Endothelial cell of umbilical vein (primary cell): ENCODE measurements around the gene MDFIC. TPM values are rescaled to one million over a fixed set of nuclear protein-coding genes. Genes with fewer than 3 reads are reported as not detected.

Experiments used
- BruUV-seq: library from RNA; stranded (reverse); fragments of 400-500 nt; replicated peaks from 2 replicates; lab custom pipeline; 2021; lab: Mats Ljungman, UMichigan
- CTCF ChIA-PET: fragments of 300-600, 350-600 bp; sonication (Branson Sonifier 250); formaldehyde crosslinking; loops from one replicate; lab custom pipeline; 2021; ENCODE audit warnings: antibody characterized with exemption, inconsistent platforms; lab: Charles Lee
- POLR2A ChIA-PET: fragments of 300-600, 350-600 bp; sonication (Branson Sonifier 250); formaldehyde crosslinking; loops from one replicate; lab custom pipeline; 2021; ENCODE audit warnings: antibody characterized with exemption, inconsistent platforms; lab: Charles Lee
- DNase-seq: peaks from one replicate; pipeline ENCODE4 v3.0.0-alpha.2; 2011; ENCODE audit warnings: low read depth, low spot score
- FAIRE-seq: peaks from 2 replicates; lab custom pipeline; 2011; peaks lifted over from hg19 to GRCh38; lab: Jason Lieb, UNC
- H2AFZ ChIP-seq: 2 replicates; pipeline ENCODE4 v1.6.0; 2012; ENCODE audit warnings: low read depth, low read length, control low read depth, inconsistent platforms
- H3K27ac ChIP-seq: 2 replicates; pipeline ENCODE4 v1.5.1; 2011; ENCODE audit warnings: low read depth, mild to moderate bottlenecking, control low read depth, low read length, moderate library complexity; ENCODE audit not compliant: insufficient read depth
- H3K27me3 ChIP-seq, 2 experiments: 2 replicates each; pipeline versions ENCODE4 v1.6.0 to v1.6.1; 2011; ENCODE audit warnings: low read length in 2 of 2, mixed read lengths in 1 of 2; ENCODE audit not compliant: control insufficient read depth in 2 of 2, insufficient read depth in 2 of 2
- H3K36me3 ChIP-seq, 2 experiments: 2 replicates in 1 of 2; 3 replicates in 1 of 2; pipeline ENCODE4 v1.5.1; 2011; ENCODE audit warnings: low read length in 2 of 2, mild to moderate bottlenecking in 1 of 2, moderate library complexity in 1 of 2; ENCODE audit not compliant: control insufficient read depth in 2 of 2, insufficient read depth in 2 of 2; ENCODE audit errors: extremely low read depth in 1 of 2
- H3K4me1 ChIP-seq: 3 replicates; pipeline ENCODE4 v1.5.1; 2011; ENCODE audit warnings: mild to moderate bottlenecking, low read length; ENCODE audit not compliant: control insufficient read depth, insufficient read depth; ENCODE audit errors: extremely low read depth
- H3K4me2 ChIP-seq: 2 replicates; pipeline ENCODE4 v1.6.1; 2011; ENCODE audit warnings: low read length, control low read depth, mixed read lengths; ENCODE audit not compliant: insufficient read depth
- H3K4me3 ChIP-seq, 3 experiments: fragments of 200-600 bp in 1 of 3; sonication (generic), shearing (Covaris generic) in 1 of 3; replicated peaks in 1 of 3; 2 replicates each; pipeline ENCODE4 v1.5.1; 2011 to 2016; ENCODE audit warnings: control low read depth in 3 of 3, low read length in 3 of 3, mild to moderate bottlenecking in 2 of 3, inconsistent platforms in 1 of 3, low read depth in 1 of 3, moderate library complexity in 1 of 3; ENCODE audit not compliant: insufficient read depth in 1 of 3
- H3K79me2 ChIP-seq: 2 replicates; pipeline ENCODE4 v1.6.0; 2012; ENCODE audit warnings: low read length, inconsistent platforms; ENCODE audit not compliant: control insufficient read depth, insufficient read depth
- H3K9ac ChIP-seq: replicated peaks from 2 replicates; pipeline ENCODE3; 2011; ENCODE audit warnings: low read length, control low read depth; ENCODE audit not compliant: insufficient read depth; ENCODE audit errors: extremely low read depth
- H3K9me1 ChIP-seq: replicated peaks from 3 replicates; pipeline ENCODE4 v1.6.0; 2011; ENCODE audit warnings: mild to moderate bottlenecking, low read length; ENCODE audit not compliant: control insufficient read depth, insufficient read depth; ENCODE audit errors: extremely low read depth
- H3K9me3 ChIP-seq: replicated peaks from 2 replicates; pipeline ENCODE4 v1.5.1; 2012; ENCODE audit warnings: low read length, inconsistent platforms; ENCODE audit not compliant: control insufficient read depth, insufficient read depth
- H4K20me1 ChIP-seq: replicated peaks from 2 replicates; pipeline ENCODE3; 2011; ENCODE audit warnings: mild to moderate bottlenecking, low read length; ENCODE audit not compliant: control insufficient read depth, insufficient read depth; ENCODE audit errors: extremely low read depth
- EZH2 ChIP-seq: IDR thresholded peaks from 2 replicates; pipeline ENCODE4 v1.6.1; 2012; ENCODE audit warnings: borderline replicate concordance, low read depth, mild to moderate bottlenecking, moderate library complexity, low read length, inconsistent platforms; ENCODE audit not compliant: severe bottlenecking
- FOS ChIP-seq: IDR thresholded peaks from 2 replicates; pipeline ENCODE4 v1.6.1; 2011; ENCODE audit warnings: mild to moderate bottlenecking, low read length, moderate library complexity, borderline replicate concordance; ENCODE audit not compliant: insufficient read depth
- GATA2 ChIP-seq: IDR thresholded peaks from 2 replicates; pipeline ENCODE4 v1.7.0; 2011; ENCODE audit warnings: low read depth, mild to moderate bottlenecking, moderate library complexity, mixed read lengths, low read length; ENCODE audit not compliant: insufficient read length, insufficient read depth
- JUN ChIP-seq: IDR thresholded peaks from 2 replicates; pipeline ENCODE4 v1.6.1; 2011; ENCODE audit warnings: borderline replicate concordance, low read depth; ENCODE audit not compliant: insufficient read length, insufficient read depth
- MYC ChIP-seq: IDR thresholded peaks from one replicate; pipeline ENCODE4 v1.6.1; 2011; ENCODE audit warnings: mild to moderate bottlenecking, low read depth, low read length
- POLR2A ChIP-seq: IDR thresholded peaks from 2 replicates; pipeline ENCODE4 v1.6.1; 2012; ENCODE audit warnings: low read depth, mild to moderate bottlenecking, control low read depth, low read length
- POLR2AphosphoS5 ChIP-seq: IDR thresholded peaks from 2 replicates; pipeline ENCODE4 v1.6.1; 2012; ENCODE audit warnings: low read depth, mild to moderate bottlenecking, control low read depth, low read length, moderate library complexity; ENCODE audit not compliant: insufficient read depth
- dilution Hi-C: fragments of 300-500 bp; cut with MboI; formaldehyde crosslinking; loops from one replicate; pipeline ENCODE4 v1.15.0; 2019; ENCODE audit warnings: low sequenced_read_pairs; ENCODE audit not compliant: extremely low pct_ligation_motif_present
- intact Hi-C: fragments of 100-400 bp; cut with micrococcal nuclease; formaldehyde crosslinking; loops from one replicate; pipeline ENCODE4 v1.10.0; 2022
- polyA plus RNA-seq, 4 experiments: library from polyadenylated mRNA; depleted of rRNA in 3 of 4; stranded (reverse) in 3 of 4; unstranded in 1 of 4; fragments of >200 nt; gene quantifications; 2 replicates each; pipeline versions ENCODE4 v1.2.1 to v1.2.3, GENCODE V29; 2011 to 2012; ENCODE audit warnings: missing spikeins in 1 of 4
- total RNA-seq: library from RNA; stranded (reverse); gene quantifications from 2 replicates; pipeline ENCODE4 v1.2.3, GENCODE V29; 2021
- TF ChIP-seq, protein P1 (sequence below): IDR thresholded peaks from 2 replicates; pipeline ENCODE4 v1.6.1; 2011; ENCODE audit not compliant: insufficient read depth, insufficient read length
- TF ChIP-seq, protein P2 (sequence below), 2 donors: IDR thresholded peaks; 1 replicate in 1 of 2; 2 replicates in 1 of 2; pipeline ENCODE4 v1.5.1; 2011; ENCODE audit warnings: low read length in 2 of 2, mild to moderate bottlenecking in 2 of 2, moderate library complexity in 2 of 2, control low read depth in 1 of 2, inconsistent platforms in 1 of 2, low read depth in 1 of 2; ENCODE audit not compliant: insufficient read depth in 1 of 2; ENCODE audit errors: extremely low read depth in 1 of 2

MDFIC gene
- total and polyA plus RNA-seq, 2 donors (not counting 3 experiments of a cell fraction or from before 2014, with no cell fraction given): 6.5 to 14.2 TPM

DNA sequence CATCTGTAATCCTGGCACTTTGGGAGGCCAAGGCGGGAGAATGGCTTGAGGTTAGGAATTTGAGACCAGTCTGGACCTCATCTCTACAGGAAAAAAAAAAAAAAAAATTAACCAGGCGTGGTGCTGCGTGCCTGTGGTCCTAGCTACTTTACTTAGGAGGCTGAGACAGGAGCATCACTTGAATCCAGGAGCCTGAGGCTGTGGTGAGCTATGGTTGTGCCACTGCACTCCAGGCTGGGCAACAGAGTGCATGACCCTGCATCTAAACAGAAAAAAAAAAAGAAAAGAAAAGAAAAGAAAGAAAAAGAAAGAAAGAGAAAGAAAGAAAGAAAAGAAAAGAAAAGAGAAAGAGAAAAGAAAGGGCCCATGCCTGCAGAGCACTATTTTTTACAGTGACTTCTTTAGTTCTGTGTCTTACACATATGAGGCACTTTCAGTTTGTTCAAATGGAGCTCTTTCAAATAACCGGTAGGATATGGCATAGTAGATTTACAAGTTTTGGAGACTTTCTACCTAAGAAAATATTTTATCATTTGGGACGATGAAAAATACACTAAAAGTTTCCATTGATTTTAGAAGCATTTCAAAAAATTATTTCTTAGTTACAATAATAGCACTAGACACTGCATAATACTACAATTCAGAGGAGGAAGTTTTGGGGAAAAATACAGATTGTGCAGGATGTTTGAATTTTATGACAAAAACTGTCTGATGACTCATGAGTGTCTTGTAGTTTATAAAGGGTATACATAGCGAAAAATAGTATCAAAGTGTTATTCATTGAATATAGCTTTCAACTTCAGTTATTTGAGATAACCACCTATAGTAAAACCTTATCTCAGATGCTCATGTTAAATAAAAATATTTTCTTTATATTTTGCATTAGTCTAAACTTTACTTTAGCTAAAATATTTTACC is 75.9 kb downstream of the MDFIC start:
- no peaks in the 10 kb centered on the region for H3K27me3 ChIP-seq
- no peak overlapping the region for H3K9ac ChIP-seq
- FAIRE-seq (peak; percentile 38), DNase-seq (no peak)
- no peaks in the 10 kb centered on the region for H3K36me3 ChIP-seq
- H4K20me1 ChIP-seq: no peaks in the 10 kb centered on the region
- dilution Hi-C loops: no loop called here
- no peaks in the 10 kb centered on the region for H3K79me2 ChIP-seq
- no peak overlapping the region for H2AFZ ChIP-seq
- no peak overlapping the region for H3K4me2 ChIP-seq
- H3K27ac ChIP-seq: no peak overlapping the region
- H3K4me3 ChIP-seq: no peak overlapping the region
- H3K9me1 ChIP-seq: no peaks in the 10 kb centered on the region
- TF ChIP-seq FOS: peak; percentile 11
- no peak for TF ChIP-seq JUN
- no peak for TF ChIP-seq GATA2
- TF ChIP-seq POLR2AphosphoS5: no peak
- ChIA-PET CTCF (interaction anchor here (0.7 to 1.6 kb wide), 6 partner anchors 10 to 571 kb away, joined by 3 to 6 read pairs (median 3); no protein-coding TSS in a partner anchor), POLR2A (no interaction called here)
- no peaks in the 10 kb centered on the region for H3K9me3 ChIP-seq
- H3K4me1 ChIP-seq: no peaks in the 10 kb centered on the region
- intact Hi-C loops: no loop called here
- BruUV-seq: no TSS peak

DNA sequence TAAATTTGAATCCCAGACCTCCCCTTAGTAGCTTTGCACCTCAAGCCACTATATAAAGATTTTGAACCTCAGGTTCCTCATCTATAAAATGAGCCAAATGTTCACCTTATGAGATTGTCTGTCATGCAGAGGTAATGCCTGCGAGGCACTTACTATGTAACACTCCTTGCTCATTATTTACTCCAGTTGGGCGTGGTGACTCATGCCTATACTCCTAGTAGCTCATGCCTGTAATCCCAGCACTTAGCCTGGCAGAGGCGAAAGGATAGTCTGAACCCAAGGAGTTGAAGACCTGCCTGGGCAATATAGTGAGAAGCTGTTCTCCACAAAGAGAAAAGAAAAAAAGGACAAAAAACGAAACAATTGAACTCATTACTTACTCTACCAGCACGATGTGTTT is 82.2 kb downstream of the MDFIC start:
- intact Hi-C loops (no loop called here), dilution Hi-C loops (no loop called here)
- ChIA-PET CTCF (no interaction called here), POLR2A (no interaction called here)
- no peak for DNase-seq
- H3K4me2 ChIP-seq: no peak overlapping the region
- H4K20me1 ChIP-seq: no peaks in the 10 kb centered on the region
- H3K4me3 ChIP-seq: no peak overlapping the region
- H3K79me2 ChIP-seq: no peaks in the 10 kb centered on the region
- FAIRE-seq: no peak
- no peaks in the 10 kb centered on the region for H3K27me3 ChIP-seq
- TF ChIP-seq MYC (no peak), POLR2A (no peak), GATA2 (no peak), FOS (no peak), POLR2AphosphoS5 (no peak), EZH2 (no peak), JUN (no peak)
- TF ChIP-seq, protein P1, sequence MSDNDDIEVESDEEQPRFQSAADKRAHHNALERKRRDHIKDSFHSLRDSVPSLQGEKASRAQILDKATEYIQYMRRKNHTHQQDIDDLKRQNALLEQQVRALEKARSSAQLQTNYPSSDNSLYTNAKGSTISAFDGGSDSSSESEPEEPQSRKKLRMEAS: no peak
- TF ChIP-seq, protein P2, sequence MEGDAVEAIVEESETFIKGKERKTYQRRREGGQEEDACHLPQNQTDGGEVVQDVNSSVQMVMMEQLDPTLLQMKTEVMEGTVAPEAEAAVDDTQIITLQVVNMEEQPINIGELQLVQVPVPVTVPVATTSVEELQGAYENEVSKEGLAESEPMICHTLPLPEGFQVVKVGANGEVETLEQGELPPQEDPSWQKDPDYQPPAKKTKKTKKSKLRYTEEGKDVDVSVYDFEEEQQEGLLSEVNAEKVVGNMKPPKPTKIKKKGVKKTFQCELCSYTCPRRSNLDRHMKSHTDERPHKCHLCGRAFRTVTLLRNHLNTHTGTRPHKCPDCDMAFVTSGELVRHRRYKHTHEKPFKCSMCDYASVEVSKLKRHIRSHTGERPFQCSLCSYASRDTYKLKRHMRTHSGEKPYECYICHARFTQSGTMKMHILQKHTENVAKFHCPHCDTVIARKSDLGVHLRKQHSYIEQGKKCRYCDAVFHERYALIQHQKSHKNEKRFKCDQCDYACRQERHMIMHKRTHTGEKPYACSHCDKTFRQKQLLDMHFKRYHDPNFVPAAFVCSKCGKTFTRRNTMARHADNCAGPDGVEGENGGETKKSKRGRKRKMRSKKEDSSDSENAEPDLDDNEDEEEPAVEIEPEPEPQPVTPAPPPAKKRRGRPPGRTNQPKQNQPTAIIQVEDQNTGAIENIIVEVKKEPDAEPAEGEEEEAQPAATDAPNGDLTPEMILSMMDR (IDR thresholded peaks at IDR 0.05; ENCODE audit: extremely low read depth in 1 of 2, insufficient read depth in 1 of 2, low read depth in 1 of 2, low read length in 2 of 2): no peak
- H3K9ac ChIP-seq: no peak overlapping the region
- peaks cover 3% of the 10 kb centered on the region for H3K4me1 ChIP-seq
- H3K9me3 ChIP-seq: no peaks in the 10 kb centered on the region
- no peak overlapping the region for H3K27ac ChIP-seq
- H3K36me3 ChIP-seq: no peaks in the 10 kb centered on the region
- no peak overlapping the region for H2AFZ ChIP-seq
- H3K9me1 ChIP-seq: no peaks in the 10 kb centered on the region
- BruUV-seq: no TSS peak
